OCI-LY1 (cell line): ENCODE results near the gene CEP250.

Experiments
- H2AFZ ChIP-seq: fragments of 200-600 bp; sonication (generic), shearing (Covaris generic); 2 replicates; pipeline ENCODE4 v1.6.0; 2014; ENCODE audit warnings: antibody characterized with exemption, mild to moderate bottlenecking, low read length
- H3F3A ChIP-seq: fragments of 200-600 bp; sonication (generic), shearing (Covaris generic); 2 replicates; pipeline ENCODE4 v1.6.0; 2014; ENCODE audit warnings: mild to moderate bottlenecking, antibody characterized with exemption, low read length, moderate library complexity; ENCODE audit not compliant: insufficient read depth
- H3K27ac ChIP-seq: fragments of 200-600 bp; sonication (generic); 2 replicates; pipeline ENCODE4 v1.5.1; 2014; ENCODE audit warnings: low read length, mixed run types, mild to moderate bottlenecking, low read depth; ENCODE audit not compliant: poor library complexity, severe bottlenecking
- H3K27me3 ChIP-seq: fragments of 200-600 bp; sonication (generic); 2 replicates; pipeline ENCODE4 v1.6.0; 2014; ENCODE audit warnings: antibody characterized with exemption, mild to moderate bottlenecking, low read length, moderate library complexity; ENCODE audit not compliant: insufficient read depth
- H3K36me3 ChIP-seq: fragments of 200-600 bp; sonication (generic); 2 replicates; pipeline ENCODE4 v1.6.1; 2014; ENCODE audit warnings: mild to moderate bottlenecking, antibody characterized with exemption, low read length, moderate library complexity, mixed read lengths; ENCODE audit not compliant: insufficient read depth
- H3K4me1 ChIP-seq: fragments of 200-600 bp; sonication (generic); 2 replicates; pipeline ENCODE4 v1.5.1; 2014; ENCODE audit warnings: mild to moderate bottlenecking, low read length, moderate library complexity; ENCODE audit not compliant: insufficient read depth, severe bottlenecking
- H3K4me2 ChIP-seq: fragments of 200-600 bp; sonication (generic), shearing (Covaris generic); 2 replicates; pipeline ENCODE4 v1.6.1; 2014; ENCODE audit warnings: low read length
- H3K4me3 ChIP-seq: fragments of 200-600 bp; sonication (generic); 2 replicates; pipeline ENCODE4 v1.5.1; 2014; ENCODE audit warnings: low read length, low read depth, mild to moderate bottlenecking, mixed read lengths; ENCODE audit not compliant: poor library complexity, severe bottlenecking
- H3K79me2 ChIP-seq: fragments of 200-600 bp; shearing (Covaris generic); 2 replicates; pipeline ENCODE4 v1.6.1; 2016; ENCODE audit warnings: mixed run types, low read length, mixed read lengths; ENCODE audit not compliant: insufficient read depth
- H3K9ac ChIP-seq: fragments of 200-600 bp; sonication (generic), shearing (Covaris generic); 2 replicates; pipeline ENCODE4 v1.6.1; 2014; ENCODE audit warnings: mild to moderate bottlenecking, low read length, mixed read lengths
- H3K9me2 ChIP-seq: fragments of 200-600 bp; sonication (generic), shearing (Covaris generic); 2 replicates; pipeline ENCODE4 v1.6.1; 2014; ENCODE audit warnings: low read depth, mild to moderate bottlenecking, low read length, mixed read lengths
- H3K9me3 ChIP-seq: fragments of 200-600 bp; shearing (Covaris generic); 2 replicates; pipeline ENCODE4 v1.6.1; 2014; ENCODE audit warnings: low read length, mixed read lengths
- H4K20me1 ChIP-seq: fragments of 200-600 bp; sonication (generic), shearing (Covaris generic); 2 replicates; pipeline ENCODE4 v1.6.0; 2016; ENCODE audit warnings: mild to moderate bottlenecking, low read length; ENCODE audit not compliant: insufficient read depth
- CTCF ChIP-seq: fragments of 200-600 bp; sonication (generic), shearing (Covaris generic); IDR thresholded peaks from 2 replicates; pipeline ENCODE4 v1.5.1; 2017; ENCODE audit warnings: mild to moderate bottlenecking, antibody characterized with exemption, low read length, moderate library complexity, mixed read lengths
- EZH2 ChIP-seq: fragments of 200-600 bp; sonication (generic), shearing (Covaris generic); IDR thresholded peaks from 2 replicates; pipeline ENCODE4 v1.8.0; 2017; ENCODE audit warnings: borderline replicate concordance, mixed run types, mild to moderate bottlenecking, antibody characterized with exemption, low read length, moderate library complexity, mixed read lengths

The CEP250 gene

GRCh38 chr20:35468671-35469334 lies 13.4 kb downstream of the CEP250 start:
- Histone ChIP-seq H3K9ac (no peak overlapping the region), H3K79me2 (no peaks in the 10 kb centered on the region), H3K27ac (no peak overlapping the region), H3K36me3 (peaks cover 82% of the 10 kb centered on the region; the same call in 1 of the 2 replicates), H3F3A (no peaks in the 10 kb centered on the region), H3K9me3 (no peaks in the 10 kb centered on the region), H3K4me3 (no peak overlapping the region), H2AFZ (no peak overlapping the region), H3K4me1 (no peaks in the 10 kb centered on the region), H3K4me2 (no peak overlapping the region), H3K9me2 (no peaks in the 10 kb centered on the region), H4K20me1 (no peaks in the 10 kb centered on the region), H3K27me3 (no peaks in the 10 kb centered on the region)
- no peak for TF ChIP-seq EZH2
- no peak for TF ChIP-seq CTCF

- Histone ChIP-seq H3K9me3 (no peaks in the 10 kb centered on the region), H2AFZ (no peak overlapping the region), H3F3A (no peaks in the 10 kb centered on the region), H3K27ac (no peak overlapping the region), H3K4me1 (no peaks in the 10 kb centered on the region), H4K20me1 (no peaks in the 10 kb centered on the region), H3K9me2 (no peaks in the 10 kb centered on the region), H3K79me2 (no peaks in the 10 kb centered on the region), H3K4me2 (no peak overlapping the region), H3K27me3 (no peaks in the 10 kb centered on the region), H3K9ac (no peak overlapping the region), H3K4me3 (no peak overlapping the region), H3K36me3 (peaks cover 89% of the 10 kb centered on the region)
- no peak for TF ChIP-seq CTCF
These were observed 16.8 kb downstream of the CEP250 start for GRCh38 chr20:35472209-35472608.

GRCh38 chr20:35473684-35474083 lies 18.3 kb downstream of the CEP250 start:
- no peaks in the 10 kb centered on the region for H3F3A ChIP-seq
- H3K9me3 ChIP-seq, result no peaks in the 10 kb centered on the region
- H2AFZ ChIP-seq, result no peak overlapping the region
- no peak overlapping the region for H3K9ac ChIP-seq
- TF ChIP-seq CTCF (no peak), EZH2 (no peak)
- no peaks in the 10 kb centered on the region for H3K27me3 ChIP-seq
- H4K20me1 ChIP-seq, result no peaks in the 10 kb centered on the region
- H3K27ac ChIP-seq, result no peak overlapping the region
- no peak overlapping the region for H3K4me3 ChIP-seq
- peaks cover 91% of the 10 kb centered on the region for H3K36me3 ChIP-seq
- peaks cover 2% of the 10 kb centered on the region for H3K4me1 ChIP-seq
- H3K9me2 ChIP-seq, result no peaks in the 10 kb centered on the region
- no peak overlapping the region for H3K4me2 ChIP-seq
- H3K79me2 ChIP-seq, result no peaks in the 10 kb centered on the region
